NCI-H460 (cell line): Measurements from ENCODE around the gene FBXO3. TPM values are rescaled to one million over a fixed set of nuclear protein-coding genes. Genes with fewer than 3 reads are reported as not detected.

Source experiments
- DNase-seq: peaks from one replicate; pipeline ENCODE4 v3.0.0-alpha.2; 2016; ENCODE audit warnings: low read depth; ENCODE audit errors: extremely low read depth
- total RNA-seq: library from RNA; depleted of rRNA; stranded (reverse); fragments of >200 nt; shearing (Covaris generic); gene quantifications from 2 replicates; pipeline ENCODE4 v1.2.3, GENCODE V29; 2014

Gene FBXO3
- total RNA-seq, 1 experiment from 2014 or later = 21.5 TPM

GRCh38 chr11:33706546-33706945 is 67.8 kb downstream of the FBXO3 start:
- no peak for DNase-seq

- no peak for DNase-seq
Observed at GRCh38 chr11:33704240-33705002, 69.9 kb downstream of the FBXO3 start.

GRCh38 chr11:33703788-33704187 is 70.5 kb downstream of the FBXO3 start:
- DNase-seq = no peak

GRCh38 chr11:33703234-33703633 is 71.1 kb downstream of the FBXO3 start:
- DNase-seq = no peak

GRCh38 chr11:33701302-33702230 is 72.8 kb downstream of the FBXO3 start:
- no peak for DNase-seq

- peak; percentile 85 for DNase-seq
Observed at GRCh38 chr11:33700502-33701271, 73.6 kb downstream of the FBXO3 start, which contains the start of gene C11orf91. TSS of gene C11orf91 (minus strand) at chr11:33700826. CDS start at chr11:33700740, 86 bp downstream.

GRCh38 chr11:33700063-33700501 is 74.2 kb downstream of the FBXO3 start:
- DNase-seq = no peak

- no peak for DNase-seq
Observed at GRCh38 chr11:33699515-33700062, 74.7 kb downstream of the FBXO3 start.

GRCh38 chr11:33698921-33699320 is 75.4 kb downstream of the FBXO3 start:
- DNase-seq = no peak

GRCh38 chr11:33697997-33698396 is 76.3 kb downstream of the FBXO3 start:
- no peak for DNase-seq

- no peak for DNase-seq
Observed at GRCh38 chr11:33696931-33697638, 77.2 kb downstream of the FBXO3 start.

GRCh38 chr11:33696411-33696810 is 77.9 kb downstream of the FBXO3 start:
- no peak for DNase-seq

GRCh38 chr11:33695051-33695566 is 79.2 kb downstream of the FBXO3 start:
- no peak for DNase-seq

- no peak for DNase-seq
Observed at GRCh38 chr11:33694346-33695050, 79.8 kb downstream of the FBXO3 start.

- no peak for DNase-seq
Observed at GRCh38 chr11:33692541-33692940, 81.8 kb downstream of the FBXO3 start.

GRCh38 chr11:33692013-33692504 is 82.3 kb downstream of the FBXO3 start:
- no peak for DNase-seq

- no peak for DNase-seq
Observed at GRCh38 chr11:33691066-33691864, 83.1 kb downstream of the FBXO3 start.
